Sigmoid colon (tissue), 7 donors: ENCODE data around the gene CAPN15. TPM values are rescaled to one million over a fixed set of nuclear protein-coding genes. Genes with fewer than 3 reads are reported as not detected.
A peak's percentile ranks its signal among the peaks of the same experiment; 100 is the strongest.

Experiments used
- DNase-seq: peaks from one replicate; pipeline ENCODE4 v3.0.0-alpha.2; 2019
- H3K27ac ChIP-seq, 4 donors: fragments of 200-600 bp; sonication (generic); one replicate each; pipeline ENCODE4 v1.5.1; 2016 to 2019; ENCODE audit warnings: mild to moderate bottlenecking in 1 of 4
- H3K27me3 ChIP-seq, 3 donors: fragments of 200-600 bp; sonication (generic); one replicate each; pipeline ENCODE4 v1.5.1; 2019; ENCODE audit warnings: mild to moderate bottlenecking in 1 of 3
- H3K36me3 ChIP-seq, 4 donors: fragments of 200-600 bp; sonication (generic); one replicate each; pipeline ENCODE4 v1.5.1; 2016 to 2019
- H3K4me1 ChIP-seq, 4 donors: fragments of 200-600 bp; sonication (generic); one replicate each; pipeline ENCODE4 v1.5.1; 2017 to 2019
- H3K4me3 ChIP-seq, 4 donors: fragments of 200-600 bp; sonication (generic); one replicate each; pipeline ENCODE4 v1.5.1; 2017 to 2019; ENCODE audit warnings: mild to moderate bottlenecking in 2 of 4, moderate library complexity in 1 of 4
- H3K9me3 ChIP-seq, 4 donors: fragments of 200-600 bp in 3 of 4; sonication (generic) in 3 of 4; one replicate each; pipeline versions ENCODE4 v1.5.1 to v1.6.1; 2013 to 2019
- CTCF ChIP-seq, 4 experiments: fragments of 450-650 bp in 3 of 4; fragments of 200-600 bp in 1 of 4; IDR thresholded peaks; one replicate each; pipeline ENCODE4 v1.5.1; 2016 to 2019; ENCODE audit warnings: antibody characterized with exemption in 4 of 4, mild to moderate bottlenecking in 3 of 4, moderate library complexity in 2 of 4
- EP300 ChIP-seq, 4 donors: sonication (generic); formaldehyde crosslinking; IDR thresholded peaks; one replicate each; pipeline ENCODE4 v1.6.1; 2017; ENCODE audit warnings: antibody characterized with exemption in 4 of 4
- POLR2A ChIP-seq, 2 donors: fragments of 450-650 bp; IDR thresholded peaks; one replicate each; pipeline ENCODE4 v1.6.1; 2016; ENCODE audit warnings: antibody characterized with exemption in 2 of 2, mild to moderate bottlenecking in 2 of 2, moderate library complexity in 2 of 2
- POLR2AphosphoS5 ChIP-seq, 4 donors: sonication (generic); formaldehyde crosslinking; IDR thresholded peaks; one replicate each; pipeline ENCODE4 v1.6.1; 2017; ENCODE audit warnings: antibody characterized with exemption in 4 of 4
- WGBS, 2 donors: extraction: QIAGEN DNeasy Blood & Tissue Kit; methylation state at CpG; one replicate each; pipeline ENCODE4 v1.1.7; 2013; 5-methylcytosine and 5-hydroxymethylcytosine counted together
- intact Hi-C: fragments of 100-400 bp; cut with DNase I; formaldehyde crosslinking; loops from one replicate; pipeline ENCODE4 v1.15.1; 2023
- polyA plus RNA-seq, 3 donors: library from polyadenylated mRNA; stranded (reverse); fragments of 200-250 nt; gene quantifications; one replicate each; pipeline ENCODE4 v1.2.3, GENCODE V29; 2013
- total RNA-seq, 4 donors: library from RNA; depleted of rRNA; stranded (reverse); fragments of >200 nt; gene quantifications; one replicate each; pipeline ENCODE4 v1.1.0, GENCODE V29; 2016
- donor health status: healthy with polysubstance abuse.
- donor health status: Bipolar disorder and iron deficiency.
- donor health status: healthy.

Gene CAPN15
- total and polyA plus RNA-seq, 7 donors = 10.3 to 85.8 (median 24.4) TPM

DNA sequence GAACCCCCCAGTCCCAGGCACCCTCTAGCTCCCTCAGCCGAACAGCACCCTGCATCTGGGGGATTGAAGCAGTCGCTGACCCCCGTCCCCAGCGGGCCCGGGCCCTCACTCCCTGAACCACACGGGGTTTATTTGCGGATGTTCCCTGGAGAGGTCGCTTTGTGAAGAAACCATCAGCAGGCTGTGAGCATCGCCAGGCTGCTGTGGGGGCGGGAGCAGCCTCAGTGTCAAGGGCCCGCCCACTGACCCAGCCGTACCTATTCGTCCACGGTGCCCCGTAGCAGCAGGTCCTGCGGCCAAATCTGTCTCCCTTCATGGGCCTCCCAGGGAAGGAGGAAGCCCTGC, 55.9 kb downstream of the CAPN15 start:
- TF ChIP-seq POLR2AphosphoS5 (IDR thresholded peaks at IDR 0.05) (no peak), EP300 (IDR thresholded peaks at IDR 0.05) (no peak), POLR2A (IDR thresholded peaks at IDR 0.05) (no peak), CTCF (IDR thresholded peaks at IDR 0.05) (no peak)
- no peak overlapping the region for H3K27ac ChIP-seq
- H3K27me3 ChIP-seq = peaks cover 0 to 7% (median 3%) of the 10 kb centered on the region in 3 donors
- H3K36me3 ChIP-seq = peaks cover 0 to 3% (median 0%) of the 10 kb centered on the region in 4 donors
- no peak for DNase-seq
- peaks cover 0 to 22% (median 16%) of the 10 kb centered on the region in 4 donors for H3K4me1 ChIP-seq
- H3K4me3 ChIP-seq = no peak overlapping the region
- no peaks in the 10 kb centered on the region for H3K9me3 ChIP-seq
- WGBS, 2 donors = 71 to 80% methylated on average over 16 of the region's 16 CpGs
- intact Hi-C loops = no loop called here

GRCh38 chr16:583815-584591, 56.5 kb downstream of the CAPN15 start:
- H3K9me3 ChIP-seq = no peaks in the 10 kb centered on the region
- no peak overlapping the region for H3K27ac ChIP-seq
- TF ChIP-seq POLR2AphosphoS5 (IDR thresholded peaks at IDR 0.05) (no peak), EP300 (IDR thresholded peaks at IDR 0.05) (no peak), CTCF (IDR thresholded peaks at IDR 0.05) (no peak), POLR2A (IDR thresholded peaks at IDR 0.05) (no peak)
- DNase-seq = no peak
- no peak overlapping the region for H3K4me3 ChIP-seq
- peaks cover 0 to 7% (median 3%) of the 10 kb centered on the region in 3 donors for H3K27me3 ChIP-seq
- H3K36me3 ChIP-seq = peaks cover 0 to 3% (median 0%) of the 10 kb centered on the region in 4 donors
- peaks cover 0 to 21% (median 16%) of the 10 kb centered on the region in 4 donors for H3K4me1 ChIP-seq
- WGBS, 2 donors = 49 to 74% methylated on average over 38 of the region's 38 CpGs
- intact Hi-C loops = no loop called here

- peaks cover 0 to 7% (median 3%) of the 10 kb centered on the region in 3 donors for H3K27me3 ChIP-seq
- no peak overlapping the region for H3K27ac ChIP-seq
- no peak overlapping the region for H3K4me3 ChIP-seq
- H3K36me3 ChIP-seq = peaks cover 0 to 3% (median 0%) of the 10 kb centered on the region in 4 donors
- DNase-seq = no peak
- peaks cover 0 to 23% (median 13%) of the 10 kb centered on the region in 4 donors for H3K4me1 ChIP-seq
- intact Hi-C loops = no loop called here
- WGBS, 2 donors = 9 to 25% methylated on average over 10 of the region's 10 CpGs
- H3K9me3 ChIP-seq = no peaks in the 10 kb centered on the region
- peak in 1 of 4 donors; percentile 32 for TF ChIP-seq POLR2AphosphoS5 (IDR thresholded peaks at IDR 0.05)
- TF ChIP-seq POLR2A (IDR thresholded peaks at IDR 0.05) = no peak
Observed at GRCh38 chr16:585351-585750, 57.8 kb downstream of the CAPN15 start.

DNA sequence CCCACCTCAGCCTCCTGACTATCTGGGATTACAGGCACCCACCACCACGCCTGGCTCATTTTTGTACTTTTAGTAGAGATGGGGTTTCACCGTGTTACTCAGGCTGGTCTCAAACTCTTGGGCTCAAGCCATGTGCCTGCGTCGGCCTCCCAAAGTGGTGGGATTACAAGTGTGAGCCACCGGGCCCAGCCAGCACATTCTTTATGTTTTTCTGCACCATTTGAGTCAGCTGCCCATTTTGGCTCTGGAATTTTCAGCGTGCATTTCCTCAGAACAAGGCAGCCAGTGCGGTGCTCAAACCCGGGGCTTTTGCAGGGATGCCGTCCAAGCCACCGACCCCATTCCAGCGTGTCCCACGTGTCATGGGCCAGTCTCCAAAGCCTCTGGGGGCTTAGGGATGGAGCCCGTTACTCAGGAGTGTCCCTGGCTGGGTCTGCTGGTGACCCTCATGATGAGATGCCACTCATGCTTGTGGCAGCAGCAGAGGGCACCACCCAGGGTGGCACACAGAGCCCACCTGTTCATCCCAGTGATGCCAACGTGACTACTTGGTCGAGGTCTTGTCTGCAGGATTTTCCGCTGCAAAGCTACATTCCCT, 58.6 kb downstream of the CAPN15 start:
- Histone ChIP-seq H3K9me3 (no peaks in the 10 kb centered on the region), H3K4me1 (peaks cover 0 to 31% (median 20%) of the 10 kb centered on the region in 4 donors), H3K36me3 (no peaks in the 10 kb centered on the region), H3K27me3 (peaks cover 0 to 7% (median 3%) of the 10 kb centered on the region in 3 donors), H3K4me3 (no peak overlapping the region), H3K27ac (no peak overlapping the region)
- no peak for DNase-seq
- 30 to 61% methylated on average over 16 of the region's 16 CpGs for WGBS, 2 donors
- intact Hi-C loops = no loop called here
- TF ChIP-seq EP300 (IDR thresholded peaks at IDR 0.05) = no peak
- TF ChIP-seq CTCF (IDR thresholded peaks at IDR 0.05) = no peak
- TF ChIP-seq POLR2AphosphoS5 (IDR thresholded peaks at IDR 0.05) = no peak
- no peak for TF ChIP-seq POLR2A (IDR thresholded peaks at IDR 0.05)
